ES-I3 (cell line): Measurements from ENCODE around the gene CUL5.
"Not testable (repeated sequence)": the region's sequence is repeated elsewhere in the genome, so short reads cannot be mapped to it uniquely, and the experiment has no call there.

ENCODE experiments used
- H3K36me3 ChIP-seq: 2 replicates; pipeline ENCODE4 v1.6.1; 2013; ENCODE audit warnings: mild to moderate bottlenecking, low read length, control low read depth, moderate library complexity; ENCODE audit not compliant: insufficient read depth
- H3K4me1 ChIP-seq: 2 replicates; pipeline ENCODE4 v1.6.1; 2013; ENCODE audit warnings: mild to moderate bottlenecking, control low read depth, low read length; ENCODE audit not compliant: insufficient read depth
- H3K9ac ChIP-seq: 2 replicates; pipeline ENCODE4 v1.6.1; 2013; ENCODE audit warnings: low read depth, mild to moderate bottlenecking, low read length, moderate library complexity
- H3K9me3 ChIP-seq: 2 replicates; pipeline ENCODE4 v1.6.1; 2013; ENCODE audit warnings: mild to moderate bottlenecking, low read length, moderate library complexity; ENCODE audit not compliant: control insufficient read depth, insufficient read depth

CUL5 gene

DNA sequence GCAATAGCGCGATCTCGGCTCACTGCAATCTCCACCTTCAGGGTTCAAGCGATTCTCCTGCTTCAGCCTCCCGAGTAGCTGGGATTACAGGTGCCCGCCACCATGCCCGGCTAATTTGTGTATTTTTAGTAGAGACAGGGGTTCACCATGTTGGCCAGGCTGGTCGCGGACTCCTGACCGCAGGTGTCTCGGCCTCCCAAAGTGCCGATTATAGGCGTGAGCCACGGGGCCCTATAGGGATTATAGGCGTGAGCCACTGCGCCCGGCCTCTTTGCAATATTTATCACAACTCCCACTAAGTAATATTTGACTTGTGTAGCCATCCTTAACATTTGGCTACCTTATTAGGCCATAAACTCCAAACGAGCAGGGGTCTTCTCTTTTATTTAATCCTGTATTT is 879 bp upstream of the CUL5 start:
- H3K4me1 ChIP-seq, result peaks cover 4% of the 10 kb centered on the region; the same call in 1 of the 2 replicates
- no peaks in the 10 kb centered on the region for H3K9me3 ChIP-seq
- H3K36me3 ChIP-seq, result no peaks in the 10 kb centered on the region
- no peak overlapping the region for H3K9ac ChIP-seq

DNA sequence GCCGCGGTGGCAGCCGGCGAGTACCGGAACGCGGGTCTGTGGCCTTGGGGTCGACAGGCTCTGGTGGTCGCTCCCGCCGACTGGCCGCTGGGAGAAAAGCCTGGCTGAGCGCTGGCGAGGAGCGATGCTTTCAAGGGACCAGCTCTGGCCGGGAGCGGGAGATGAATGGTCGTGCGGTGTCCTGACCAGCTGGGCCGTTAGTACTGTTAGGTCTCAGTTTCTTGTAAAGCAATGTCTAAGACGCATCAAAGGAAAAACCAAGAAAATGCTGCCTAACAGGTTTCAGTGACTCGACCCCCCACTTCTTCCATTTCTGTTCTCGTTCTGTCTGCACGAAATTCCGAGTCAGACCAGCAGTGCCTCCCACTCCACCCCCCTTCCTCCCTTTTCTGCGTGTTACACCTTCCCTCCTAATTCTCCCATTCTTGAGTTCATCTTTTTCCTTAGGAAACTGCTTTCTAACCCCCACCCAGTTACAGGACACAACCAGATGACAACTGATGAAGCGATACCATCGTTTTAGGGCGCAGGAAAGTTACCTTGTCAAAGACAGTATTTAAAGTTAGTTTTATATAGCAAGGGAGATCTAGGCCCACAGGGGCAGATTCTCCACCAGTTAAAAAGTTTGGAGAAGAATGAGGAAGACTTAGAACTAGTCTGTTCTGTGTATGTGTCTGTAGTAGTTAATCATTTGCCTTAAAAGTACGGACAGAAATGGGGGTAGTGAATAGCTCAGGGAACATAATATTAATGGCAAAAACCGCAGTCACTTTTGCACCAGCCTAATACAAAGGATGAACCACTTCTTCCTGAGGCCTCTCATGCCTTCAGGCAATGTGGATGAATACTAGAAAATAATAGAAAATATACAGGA is 1.0 kb downstream of the CUL5 start:
- Histone ChIP-seq H3K9me3 (no peaks in the 10 kb centered on the region), H3K36me3 (no peaks in the 10 kb centered on the region), H3K4me1 (peaks cover under 1% of the 10 kb centered on the region; the same call in 1 of the 2 replicates), H3K9ac (peak overlapping the region; percentile 96)

DNA sequence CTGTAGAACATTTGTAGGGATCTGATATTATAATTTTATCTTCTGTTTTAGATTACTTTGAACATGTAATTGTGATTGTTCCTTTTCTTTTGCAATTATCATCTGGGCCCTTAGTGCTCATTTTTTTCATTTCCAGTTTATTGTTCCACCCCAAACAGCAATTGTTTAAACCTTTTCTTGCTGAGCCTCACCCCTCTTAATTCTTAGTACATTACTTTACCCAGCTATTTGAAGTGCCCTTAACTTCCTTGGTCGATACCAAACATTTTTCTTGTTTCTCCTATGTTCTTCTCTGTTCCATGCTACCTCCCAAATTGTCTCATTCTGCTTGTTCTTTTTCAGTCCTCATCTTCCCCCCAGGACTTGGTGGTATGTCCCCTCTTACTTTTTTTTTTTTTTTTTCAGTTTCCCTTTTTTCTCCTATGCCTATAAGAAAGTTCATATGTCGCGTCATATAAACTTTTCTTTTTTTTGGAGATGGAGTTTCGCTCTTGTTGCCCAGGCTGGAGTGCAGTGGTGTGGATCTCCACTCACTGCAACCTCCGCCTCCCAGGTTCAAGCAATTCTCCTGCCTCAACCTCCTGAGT is 3.5 kb downstream of the CUL5 start:
- H3K9me3 ChIP-seq, result no peaks in the 10 kb centered on the region
- H3K36me3 ChIP-seq, result no peaks in the 10 kb centered on the region
- H3K9ac ChIP-seq, result no peak overlapping the region
- H3K4me1 ChIP-seq, result no peaks in the 10 kb centered on the region

DNA sequence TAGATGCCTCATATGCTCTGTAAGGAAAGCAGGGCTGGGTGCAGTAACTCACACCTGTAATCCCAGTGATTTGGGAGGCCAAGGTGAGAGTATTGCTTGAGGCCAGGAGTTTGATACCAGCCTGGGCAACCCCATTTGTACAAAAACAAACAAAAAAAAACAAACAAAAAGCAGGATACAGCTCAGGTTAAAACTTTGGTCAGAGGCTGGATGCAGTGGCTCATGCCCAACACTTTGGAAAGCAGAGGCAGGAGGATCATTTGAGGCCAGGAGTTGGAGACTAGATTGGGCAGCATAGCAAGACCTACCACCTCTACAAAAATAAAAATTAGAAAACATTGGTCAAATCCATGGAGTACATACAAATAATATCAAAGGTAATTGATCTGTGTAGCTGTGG is 7.9 kb downstream of the CUL5 start:
- H3K9ac ChIP-seq, result no peak overlapping the region
- no peaks in the 10 kb centered on the region for H3K9me3 ChIP-seq
- no peaks in the 10 kb centered on the region for H3K36me3 ChIP-seq
- H3K4me1 ChIP-seq, result no peaks in the 10 kb centered on the region; the same call in 1 of the 2 replicates

DNA sequence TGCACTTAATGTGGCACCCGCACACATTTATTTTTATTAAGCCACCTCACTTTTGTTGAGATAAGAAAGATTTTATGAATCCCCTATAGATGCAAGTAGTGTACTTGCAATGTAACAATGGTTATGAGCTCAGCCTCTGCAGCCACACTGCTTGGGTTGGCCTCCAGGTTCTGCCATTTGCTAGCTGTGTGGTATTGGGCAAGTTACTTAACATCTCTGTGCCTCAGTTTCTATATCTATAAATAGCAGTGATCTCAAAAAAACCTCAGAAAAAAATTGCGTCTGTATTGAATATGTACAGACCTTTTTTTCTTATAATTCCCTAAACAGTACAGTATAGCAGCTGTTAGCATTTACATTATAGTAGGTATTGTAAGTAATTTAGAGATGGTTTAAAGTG is 10.0 kb downstream of the CUL5 start:
- Histone ChIP-seq H3K36me3 (no peaks in the 10 kb centered on the region), H3K9me3 (no peaks in the 10 kb centered on the region), H3K9ac (no peak overlapping the region), H3K4me1 (no peaks in the 10 kb centered on the region; the same call in 1 of the 2 replicates)

DNA sequence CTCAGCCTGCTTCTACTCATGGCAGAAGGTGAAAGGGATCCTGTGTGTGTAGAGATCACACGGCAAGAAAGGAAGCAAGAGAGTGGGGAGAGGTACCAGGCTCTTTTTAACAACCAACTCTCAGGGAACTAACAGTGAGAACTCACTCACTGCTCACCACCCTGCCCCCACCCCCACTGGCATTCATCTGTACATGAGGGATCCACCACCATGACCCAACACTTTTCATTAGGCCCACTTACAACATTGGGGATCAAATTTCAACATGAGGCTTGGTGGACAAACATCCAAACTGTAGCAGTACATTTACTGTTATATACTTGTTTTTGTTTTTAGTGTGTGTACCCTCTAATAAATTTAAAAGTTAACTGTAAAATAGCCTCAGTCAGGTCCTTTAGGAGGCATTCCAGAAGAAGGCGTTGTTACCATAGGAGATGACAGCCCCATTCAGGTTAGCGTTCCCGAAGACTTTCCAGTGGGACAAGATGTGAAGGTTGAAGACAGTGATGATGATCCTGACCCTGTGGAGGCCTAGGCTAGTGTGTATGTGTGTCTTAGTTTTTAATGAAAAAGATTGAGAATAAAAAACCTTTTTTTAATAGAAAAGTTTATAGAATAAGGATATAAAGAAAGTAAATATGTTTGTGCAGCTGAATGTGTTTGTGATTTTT is 11.3 kb downstream of the CUL5 start:
- Histone ChIP-seq H3K9ac (no peak overlapping the region), H3K36me3 (no peaks in the 10 kb centered on the region), H3K4me1 (no peaks in the 10 kb centered on the region; the same call in 1 of the 2 replicates), H3K9me3 (no peaks in the 10 kb centered on the region)

DNA sequence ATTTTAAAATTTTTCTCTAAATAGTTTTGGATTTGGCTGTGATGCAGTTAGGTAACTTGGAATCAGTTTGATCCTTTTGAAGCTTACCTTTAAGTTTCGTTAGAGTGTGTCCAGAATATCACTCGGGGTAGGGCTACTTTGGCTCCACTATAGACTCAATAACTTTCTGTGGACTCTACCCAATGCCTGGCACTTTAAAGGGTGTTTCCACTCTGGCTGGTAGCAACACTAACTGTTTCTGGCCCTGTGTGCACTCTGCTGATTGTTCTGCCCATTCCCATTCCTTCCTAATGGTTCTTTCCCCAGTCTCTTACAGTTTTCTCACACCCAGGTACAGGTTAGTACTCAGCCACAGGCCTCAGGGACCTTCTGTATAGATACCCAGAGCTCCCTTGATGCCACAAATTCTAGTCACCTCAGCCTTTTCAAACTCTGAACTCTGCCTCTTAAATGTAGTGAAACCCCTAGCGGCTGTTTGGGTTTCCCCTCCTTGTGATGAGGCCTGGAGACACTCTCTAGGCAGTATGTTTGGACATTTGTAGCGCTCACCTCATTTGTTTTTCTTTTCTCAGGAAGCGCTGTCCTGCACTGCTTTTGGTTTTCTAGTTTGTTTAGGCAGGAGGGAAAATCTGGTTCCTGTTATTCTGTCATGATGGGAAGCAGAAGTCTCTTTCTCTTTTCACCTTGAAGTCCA is 16.8 kb downstream of the CUL5 start:
- H3K36me3 ChIP-seq, result peaks cover 2% of the 10 kb centered on the region; the same call in 1 of the 2 replicates
- no peaks in the 10 kb centered on the region for H3K9me3 ChIP-seq
- no peaks in the 10 kb centered on the region for H3K4me1 ChIP-seq
- no peak overlapping the region for H3K9ac ChIP-seq

DNA sequence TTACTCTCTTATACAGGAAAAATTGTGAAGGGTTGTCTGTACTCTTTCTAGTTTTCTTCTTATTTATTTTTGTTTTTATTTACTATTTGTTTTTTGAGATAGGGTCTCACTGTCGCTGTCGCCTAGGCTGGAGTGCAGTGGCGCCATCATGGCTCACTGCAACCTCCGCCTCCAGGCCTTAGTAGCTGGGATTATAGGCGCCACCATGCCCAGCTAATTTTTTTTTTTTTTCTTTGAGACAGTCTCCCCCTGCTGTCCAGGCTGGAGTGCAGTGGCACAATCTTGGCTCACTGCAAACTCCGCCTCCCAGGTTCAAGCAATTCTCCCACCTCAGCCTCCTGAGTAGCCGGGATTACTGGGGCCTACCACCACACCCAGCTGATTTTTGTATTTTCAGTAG is 18.4 kb downstream of the CUL5 start:
- no peaks in the 10 kb centered on the region for H3K4me1 ChIP-seq
- peaks cover 2% of the 10 kb centered on the region; the same call in 1 of the 2 replicates for H3K36me3 ChIP-seq
- no peaks in the 10 kb centered on the region for H3K9me3 ChIP-seq
- no peak overlapping the region for H3K9ac ChIP-seq

DNA sequence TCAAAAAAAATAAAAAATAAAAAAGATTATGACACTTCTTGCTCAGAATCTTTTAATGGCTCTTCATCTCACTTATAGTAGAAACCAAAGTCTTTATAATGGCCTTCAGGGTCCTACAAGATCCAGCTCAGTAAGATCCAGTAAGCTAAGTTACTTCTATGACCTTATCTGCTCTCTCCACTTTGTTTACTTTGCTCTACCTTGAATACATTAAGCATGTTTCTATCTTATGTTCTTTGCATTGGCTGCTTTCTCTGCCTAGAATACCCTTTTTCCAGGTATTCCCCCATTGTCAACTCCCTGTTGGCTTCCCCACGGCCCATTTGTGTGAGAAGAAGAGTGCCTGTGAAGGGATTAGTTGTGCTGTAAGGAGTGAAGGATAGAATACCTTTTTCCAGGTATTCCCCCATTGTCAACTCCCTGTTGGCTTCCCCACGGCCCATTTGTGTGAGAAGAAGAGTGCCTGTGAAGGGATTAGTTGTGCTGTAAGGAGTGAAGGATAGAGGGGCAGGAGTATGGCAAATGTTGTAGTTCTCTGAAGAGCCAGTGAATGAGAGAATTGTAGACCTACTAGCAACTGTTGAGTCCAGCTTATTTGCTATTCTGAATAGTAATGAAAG is 20.2 kb downstream of the CUL5 start:
- H3K4me1 ChIP-seq, H3K36me3 ChIP-seq, H3K9me3 ChIP-seq: not testable (repeated sequence)

DNA sequence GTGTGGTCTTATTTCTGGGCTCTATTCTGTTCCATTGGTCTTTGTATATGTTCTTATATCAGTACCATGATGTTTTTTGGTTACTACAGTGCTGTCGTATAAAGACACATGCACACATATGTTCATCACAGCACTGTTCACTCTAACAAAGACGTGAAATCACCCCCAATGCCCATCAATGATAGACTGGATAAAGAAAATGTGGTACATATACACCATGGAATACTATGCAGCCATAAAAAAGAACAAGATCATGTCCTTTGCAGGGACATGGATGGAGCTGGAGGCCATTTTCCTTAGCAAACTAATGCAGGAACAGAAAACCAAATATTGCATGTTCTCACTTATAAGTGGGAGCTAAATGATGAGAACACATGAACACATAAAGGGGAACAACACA is 22.9 kb downstream of the CUL5 start:
- H3K9me3 ChIP-seq, H3K9ac ChIP-seq, H3K4me1 ChIP-seq, H3K36me3 ChIP-seq: not testable (repeated sequence)

More for the DNA sequence above, 20.2 kb downstream of the CUL5 start:
- not testable (repeated sequence) for H3K9ac ChIP-seq

DNA sequence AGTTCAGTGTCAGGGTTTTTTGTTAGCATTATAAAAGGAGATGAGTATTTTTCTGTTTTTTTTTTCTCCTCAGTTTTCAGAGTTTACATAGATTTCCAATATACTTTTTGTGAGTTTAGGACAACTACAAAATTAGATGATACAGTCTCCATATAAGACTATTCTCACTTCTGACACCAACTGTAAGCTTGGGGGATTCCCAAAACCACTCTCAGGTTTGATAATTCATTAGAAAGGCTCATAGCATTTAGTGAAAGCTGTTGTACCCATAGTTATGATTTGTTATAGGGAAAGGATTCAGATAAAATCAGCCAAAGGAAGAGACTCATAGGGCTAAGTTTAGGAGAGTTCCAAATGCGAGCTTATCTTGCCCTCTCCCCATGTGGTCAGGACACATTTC is 24.1 kb downstream of the CUL5 start:
- Histone ChIP-seq H3K4me1 (no peaks in the 10 kb centered on the region), H3K9me3 (no peaks in the 10 kb centered on the region), H3K9ac (no peak overlapping the region), H3K36me3 (peaks cover 8% of the 10 kb centered on the region)

DNA sequence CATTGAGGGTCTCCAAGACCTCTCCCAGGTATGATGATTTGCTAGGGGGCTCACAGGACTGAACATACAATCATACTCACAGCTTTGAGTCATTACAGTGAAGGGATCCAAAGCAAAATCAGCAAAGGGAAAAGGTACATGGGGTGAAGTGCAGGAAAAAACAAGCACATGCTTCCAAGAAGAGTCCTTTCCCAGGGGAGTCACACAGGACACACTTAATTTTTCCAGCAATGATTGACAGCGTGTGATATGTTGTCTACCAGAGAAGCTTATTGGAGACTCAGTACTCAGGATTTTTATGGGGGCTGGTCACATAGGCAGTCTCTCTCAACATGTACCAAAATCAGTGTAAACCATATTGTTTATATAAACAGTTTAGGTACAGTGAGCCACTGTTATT is 25.3 kb downstream of the CUL5 start:
- Histone ChIP-seq H3K36me3 (peaks cover 8% of the 10 kb centered on the region), H3K9ac (no peak overlapping the region), H3K4me1 (no peaks in the 10 kb centered on the region), H3K9me3 (no peaks in the 10 kb centered on the region)

DNA sequence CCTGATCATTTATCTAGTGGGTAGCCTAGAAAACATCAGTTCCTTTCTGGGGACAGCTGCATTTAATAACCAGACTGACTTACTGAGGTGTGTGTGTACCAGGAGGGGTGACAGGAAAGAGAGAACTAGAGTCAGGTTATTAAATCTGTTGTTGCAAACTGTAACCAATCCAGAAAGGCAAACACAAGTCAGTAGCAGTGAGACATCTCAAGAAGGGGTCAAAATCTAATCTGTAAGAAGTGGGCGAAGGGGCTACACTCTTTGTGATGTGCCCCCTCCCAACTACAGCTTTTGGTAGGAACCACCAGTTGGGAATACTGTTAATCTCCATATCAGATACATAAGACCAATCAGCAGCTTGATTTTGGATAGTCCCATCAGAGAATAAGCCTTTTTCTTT is 26.3 kb downstream of the CUL5 start:
- Histone ChIP-seq H3K9me3 (no peaks in the 10 kb centered on the region), H3K9ac (no peak overlapping the region), H3K36me3 (peaks cover 8% of the 10 kb centered on the region), H3K4me1 (no peaks in the 10 kb centered on the region)

DNA sequence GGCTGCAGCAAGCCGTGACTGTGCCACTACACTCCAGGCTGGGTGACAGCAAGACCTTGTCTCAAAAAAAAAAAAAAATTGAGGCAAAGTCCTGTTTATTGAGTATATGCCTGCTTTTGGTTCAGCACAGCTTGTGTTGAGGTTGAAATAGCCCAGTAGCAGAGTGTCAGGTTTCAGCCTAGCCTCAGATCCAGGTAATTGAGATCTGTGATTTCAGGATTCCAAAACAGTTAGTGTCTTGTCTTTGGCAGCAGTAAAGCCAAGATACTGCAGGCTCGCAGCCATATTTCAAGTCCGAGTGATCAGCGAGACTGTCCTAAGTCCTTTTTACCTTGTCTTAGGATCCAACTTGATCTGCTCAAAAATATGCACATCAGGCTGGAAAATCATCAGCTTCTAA is 27.0 kb downstream of the CUL5 start:
- no peaks in the 10 kb centered on the region for H3K4me1 ChIP-seq

More for the DNA sequence above, 27.0 kb downstream of the CUL5 start:
- H3K9me3 ChIP-seq, result no peaks in the 10 kb centered on the region
- peaks cover 8% of the 10 kb centered on the region for H3K36me3 ChIP-seq
- no peak overlapping the region for H3K9ac ChIP-seq
